Measurements from ENCODE around the gene GJB1. TPM values are rescaled to one million over a fixed set of nuclear protein-coding genes. Genes with fewer than 3 reads are reported as not detected.

Gene GJB1
- total RNA-seq, 1 donor from 2014 or later = not detected

DNA sequence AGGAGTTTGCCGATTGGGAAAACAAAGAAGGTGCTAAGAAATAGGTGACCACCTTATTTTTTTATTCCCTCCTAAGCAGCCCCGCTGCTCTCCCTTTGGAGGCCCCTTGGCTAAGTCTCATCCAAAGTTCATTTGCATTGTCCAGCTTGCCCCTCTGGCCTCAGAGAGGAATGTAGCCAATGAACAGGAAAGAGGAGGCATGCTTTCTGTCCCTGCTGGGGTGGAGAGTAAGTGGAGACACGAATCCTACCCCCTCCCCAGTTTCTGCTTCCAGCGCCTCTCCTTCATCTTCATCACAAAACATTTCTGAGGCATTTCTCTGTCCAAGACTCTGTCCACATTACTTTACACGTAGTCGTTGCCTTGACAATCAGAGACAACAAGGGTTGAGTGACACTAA lies 39.7 kb upstream of the GJB1 start:
- no peak for FAIRE-seq
- no peak for TF ChIP-seq EZH2 (IDR thresholded peaks at IDR 0.05; ENCODE audit: insufficient read depth, low read length)
- TF ChIP-seq, protein P1, sequence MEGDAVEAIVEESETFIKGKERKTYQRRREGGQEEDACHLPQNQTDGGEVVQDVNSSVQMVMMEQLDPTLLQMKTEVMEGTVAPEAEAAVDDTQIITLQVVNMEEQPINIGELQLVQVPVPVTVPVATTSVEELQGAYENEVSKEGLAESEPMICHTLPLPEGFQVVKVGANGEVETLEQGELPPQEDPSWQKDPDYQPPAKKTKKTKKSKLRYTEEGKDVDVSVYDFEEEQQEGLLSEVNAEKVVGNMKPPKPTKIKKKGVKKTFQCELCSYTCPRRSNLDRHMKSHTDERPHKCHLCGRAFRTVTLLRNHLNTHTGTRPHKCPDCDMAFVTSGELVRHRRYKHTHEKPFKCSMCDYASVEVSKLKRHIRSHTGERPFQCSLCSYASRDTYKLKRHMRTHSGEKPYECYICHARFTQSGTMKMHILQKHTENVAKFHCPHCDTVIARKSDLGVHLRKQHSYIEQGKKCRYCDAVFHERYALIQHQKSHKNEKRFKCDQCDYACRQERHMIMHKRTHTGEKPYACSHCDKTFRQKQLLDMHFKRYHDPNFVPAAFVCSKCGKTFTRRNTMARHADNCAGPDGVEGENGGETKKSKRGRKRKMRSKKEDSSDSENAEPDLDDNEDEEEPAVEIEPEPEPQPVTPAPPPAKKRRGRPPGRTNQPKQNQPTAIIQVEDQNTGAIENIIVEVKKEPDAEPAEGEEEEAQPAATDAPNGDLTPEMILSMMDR (IDR thresholded peaks at IDR 0.05; ENCODE audit: insufficient read depth, low read depth, low read length) = no peak
- Histone ChIP-seq H3K27ac (ENCODE audit: low read depth, low read length) (no peak overlapping the region), H2AFZ (ENCODE audit: low read depth, low read length) (no peak overlapping the region), H3K4me3 (ENCODE audit: insufficient read depth, low read depth, low read length) (no peak overlapping the region), H3K79me2 (ENCODE audit: insufficient read depth, low read length) (no peaks in the 10 kb centered on the region), H3K4me2 (ENCODE audit: low read length) (no peak overlapping the region), H3K9me3 (ENCODE audit: insufficient read depth, low read depth, low read length) (no peaks in the 10 kb centered on the region), H3K9ac (ENCODE audit: low read length) (no peak overlapping the region), H3K27me3 (ENCODE audit: insufficient read depth, low read length) (no peaks in the 10 kb centered on the region), H3K4me1 (ENCODE audit: insufficient read depth, low read length) (peaks cover 16% of the 10 kb centered on the region), H4K20me1 (ENCODE audit: insufficient read depth, low read length) (no peaks in the 10 kb centered on the region), H3K36me3 (ENCODE audit: insufficient read depth, low read length) (no peaks in the 10 kb centered on the region)
- no peak for DNase-seq (ENCODE audit: low read depth)
- Mint-ChIP-seq H3K27ac (ENCODE audit: unreplicated experiment) (no peak overlapping the region), H3K27me3 (ENCODE audit: low read depth, unreplicated experiment) (no peaks in the 10 kb centered on the region), H3K4me3 (ENCODE audit: unreplicated experiment) (no peak overlapping the region), H3K4me1 (ENCODE audit: low read depth, unreplicated experiment) (peaks cover 5% of the 10 kb centered on the region), H3K9me3 (ENCODE audit: unreplicated experiment) (no peaks in the 10 kb centered on the region), H3K36me3 (ENCODE audit: low read depth, unreplicated experiment) (no peaks in the 10 kb centered on the region)

DNA sequence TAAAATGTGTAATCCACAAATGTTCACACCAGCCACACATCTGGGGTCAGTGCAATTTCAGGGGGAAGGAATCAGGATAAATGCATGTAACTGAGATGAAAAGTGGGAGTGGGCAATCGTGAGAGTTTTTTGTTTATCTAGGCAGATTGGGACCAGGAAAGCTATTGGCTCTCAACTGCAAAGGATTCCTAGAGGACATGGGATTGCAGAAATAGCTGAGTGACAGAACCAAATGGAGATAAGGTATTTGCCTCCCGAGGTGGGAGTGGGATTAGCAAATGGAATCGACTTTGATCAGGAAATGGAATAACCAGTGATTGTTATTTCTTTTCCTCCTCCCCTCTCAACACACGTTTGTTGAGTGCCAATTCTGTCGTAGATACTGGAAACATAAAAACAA lies 38.9 kb upstream of the GJB1 start:
- Mint-ChIP-seq H3K4me1 (ENCODE audit: low read depth, unreplicated experiment) (peaks cover 5% of the 10 kb centered on the region), H3K36me3 (ENCODE audit: low read depth, unreplicated experiment) (no peaks in the 10 kb centered on the region), H3K9me3 (ENCODE audit: unreplicated experiment) (no peaks in the 10 kb centered on the region), H3K4me3 (ENCODE audit: unreplicated experiment) (no peak overlapping the region), H3K27me3 (ENCODE audit: low read depth, unreplicated experiment) (no peaks in the 10 kb centered on the region), H3K27ac (ENCODE audit: unreplicated experiment) (no peak overlapping the region)
- no peaks in the 10 kb centered on the region for H3K79me2 ChIP-seq (ENCODE audit: insufficient read depth, low read length)
- H3K9ac ChIP-seq (ENCODE audit: low read length) = no peak overlapping the region
- no peaks in the 10 kb centered on the region for H3K27me3 ChIP-seq (ENCODE audit: insufficient read depth, low read length)
- no peak overlapping the region for H3K4me3 ChIP-seq (ENCODE audit: insufficient read depth, low read depth, low read length)
- H2AFZ ChIP-seq (ENCODE audit: low read depth, low read length) = no peak overlapping the region
- H3K27ac ChIP-seq (ENCODE audit: low read depth, low read length) = no peak overlapping the region
- H3K4me2 ChIP-seq (ENCODE audit: low read length) = no peak overlapping the region
- no peaks in the 10 kb centered on the region for H4K20me1 ChIP-seq (ENCODE audit: insufficient read depth, low read length)
- H3K9me3 ChIP-seq (ENCODE audit: insufficient read depth, low read depth, low read length) = no peaks in the 10 kb centered on the region
- no peak for DNase-seq (ENCODE audit: low read depth)
- H3K4me1 ChIP-seq (ENCODE audit: insufficient read depth, low read length) = peaks cover 16% of the 10 kb centered on the region
- no peak for FAIRE-seq
- no peak for TF ChIP-seq EZH2 (IDR thresholded peaks at IDR 0.05; ENCODE audit: insufficient read depth, low read length)
- TF ChIP-seq, protein P1 (IDR thresholded peaks at IDR 0.05; ENCODE audit: insufficient read depth, low read depth, low read length) = no peak
- H3K36me3 ChIP-seq (ENCODE audit: insufficient read depth, low read length) = no peaks in the 10 kb centered on the region

DNA sequence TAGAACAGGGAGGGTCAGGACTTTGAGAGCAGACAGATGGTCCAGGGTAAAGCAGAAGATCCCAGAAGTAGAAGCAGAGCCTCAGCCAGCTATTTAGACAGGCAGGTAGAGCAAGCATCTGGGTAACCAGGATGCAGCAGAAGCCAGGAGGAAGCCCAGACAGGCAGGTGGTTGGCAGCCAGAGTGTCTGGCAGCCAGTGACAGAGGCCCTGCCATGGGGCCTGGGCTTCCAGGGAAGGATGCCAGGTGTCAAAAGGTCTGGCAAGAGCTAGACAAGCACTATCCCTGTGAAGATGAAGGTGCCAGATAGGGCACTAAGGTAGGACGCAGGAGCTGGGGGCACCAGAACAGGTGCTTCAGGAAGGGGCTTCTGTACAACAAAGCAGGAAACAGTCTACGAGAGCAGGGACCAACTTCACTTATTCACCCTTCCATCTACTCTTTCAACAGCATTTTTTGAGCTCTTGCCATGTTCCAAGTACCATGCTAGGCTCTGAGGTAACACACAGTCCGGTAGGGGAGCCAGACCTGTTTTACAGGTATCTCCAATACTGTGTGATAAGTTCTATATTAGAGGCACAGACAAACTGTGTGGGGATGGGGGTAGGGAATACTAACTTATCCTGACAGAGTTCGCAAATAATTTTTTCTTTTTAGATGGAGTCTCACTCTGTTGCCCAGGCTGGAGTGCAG lies 38.1 kb upstream of the GJB1 start:
- FAIRE-seq (no peak), DNase-seq (ENCODE audit: low read depth) (no peak)
- no peak overlapping the region for H3K4me3 Mint-ChIP-seq (ENCODE audit: unreplicated experiment)
- no peak overlapping the region for H3K27ac Mint-ChIP-seq (ENCODE audit: unreplicated experiment)
- Histone ChIP-seq H3K4me3 (ENCODE audit: insufficient read depth, low read depth, low read length) (no peak overlapping the region), H2AFZ (ENCODE audit: low read depth, low read length) (no peak overlapping the region), H3K27ac (ENCODE audit: low read depth, low read length) (no peak overlapping the region), H3K27me3 (ENCODE audit: insufficient read depth, low read length) (no peaks in the 10 kb centered on the region), H3K36me3 (ENCODE audit: insufficient read depth, low read length) (no peaks in the 10 kb centered on the region), H3K9me3 (ENCODE audit: insufficient read depth, low read depth, low read length) (no peaks in the 10 kb centered on the region), H3K9ac (ENCODE audit: low read length) (no peak overlapping the region), H4K20me1 (ENCODE audit: insufficient read depth, low read length) (no peaks in the 10 kb centered on the region), H3K4me1 (ENCODE audit: insufficient read depth, low read length) (peaks cover 16% of the 10 kb centered on the region), H3K4me2 (ENCODE audit: low read length) (no peak overlapping the region), H3K79me2 (ENCODE audit: insufficient read depth, low read length) (no peaks in the 10 kb centered on the region)
- H3K9me3 Mint-ChIP-seq (ENCODE audit: unreplicated experiment) = no peaks in the 10 kb centered on the region
- no peak for TF ChIP-seq EZH2 (IDR thresholded peaks at IDR 0.05; ENCODE audit: insufficient read depth, low read length)
- TF ChIP-seq, protein P1 (IDR thresholded peaks at IDR 0.05; ENCODE audit: insufficient read depth, low read depth, low read length) = no peak
- peaks cover 5% of the 10 kb centered on the region for H3K4me1 Mint-ChIP-seq (ENCODE audit: low read depth, unreplicated experiment)
- H3K27me3 Mint-ChIP-seq (ENCODE audit: low read depth, unreplicated experiment) = no peaks in the 10 kb centered on the region
- no peaks in the 10 kb centered on the region for H3K36me3 Mint-ChIP-seq (ENCODE audit: low read depth, unreplicated experiment)

All from astrocyte (in vitro differentiated cells and primary cell).